ENCODE data around the gene IGFLR1. TPM values are rescaled to one million over a fixed set of nuclear protein-coding genes. Genes with fewer than 3 reads are reported as not detected.

Gene IGFLR1
- total RNA-seq, 1 experiment from 2014 or later, result 9.9 TPM

GRCh38 chr19:35750167-35750566 lies 7.9 kb upstream of the IGFLR1 start:
- TF ChIP-seq OVOL2 (CRISPR knock-in tag; IDR thresholded peaks at IDR 0.05; ENCODE audit: borderline replicate concordance), result no peak
- TF ChIP-seq E2F1 (CRISPR knock-in tag; IDR thresholded peaks at IDR 0.05), result no peak
- no peak for TF ChIP-seq NR2C2 (CRISPR knock-in tag; IDR thresholded peaks at IDR 0.05)
- no peak for TF ChIP-seq PREB (CRISPR knock-in tag; IDR thresholded peaks at IDR 0.05; ENCODE audit: borderline replicate concordance)
- TF ChIP-seq GABPB1 (CRISPR knock-in tag; IDR thresholded peaks at IDR 0.05), result no peak
- TF ChIP-seq JUN (CRISPR knock-in tag; IDR thresholded peaks at IDR 0.05), result no peak
- TF ChIP-seq GRHL2 (CRISPR knock-in tag; IDR thresholded peaks at IDR 0.05; ENCODE audit: insufficient replicate concordance, severe bottlenecking), result no peak
- TF ChIP-seq CDX4 (CRISPR knock-in tag; IDR thresholded peaks at IDR 0.05; ENCODE audit: borderline replicate concordance), result no peak
- no peak for TF ChIP-seq MLX (CRISPR knock-in tag; IDR thresholded peaks at IDR 0.05)
- Mint-ChIP-seq H3K27me3 (ENCODE audit: low read depth) (peaks cover 6% of the 10 kb centered on the region), H3K4me3 (peak overlapping the region; percentile 33; the same call in 1 of the 2 replicates), H3K27ac (no peak overlapping the region), H3K36me3 (no peaks in the 10 kb centered on the region), H3K9me3 (no peaks in the 10 kb centered on the region), H3K4me1 (peaks cover 18% of the 10 kb centered on the region)
- ATAC-seq (no peak), DNase-seq (ENCODE audit: low spot score) (no peak)
- ChIA-PET CTCF (interaction anchor here (1.1 kb wide), 1 partner anchor 34 kb away, joined by 3 read pairs; no protein-coding TSS in a partner anchor), POLR2A (no interaction called here)

- no peaks in the 10 kb centered on the region for H3K9me3 Mint-ChIP-seq
- ChIA-PET CTCF (interaction anchor here (0.7 to 2.2 kb wide), 26 partner anchors 8 to 704 kb away, joined by 3 to 23 read pairs (median 4); partner anchors contain the start of genes KIRREL2 and THAP8), POLR2A (interaction anchor here (0.5 to 1.2 kb wide), 6 partner anchors 9 to 136 kb away, joined by 3 to 11 read pairs (median 4); partner anchors contain the start of genes COX6B1, HSPB6 and PROSER3)
- no peaks in the 10 kb centered on the region for H3K36me3 Mint-ChIP-seq
- DNase-seq (ENCODE audit: low spot score) (peak; percentile 99), ATAC-seq (peak; percentile 84)
- H3K27ac Mint-ChIP-seq, result peak within 1 kb of the TSS; percentile 85
- peaks cover 21% of the 10 kb centered on the region for H3K4me1 Mint-ChIP-seq
- H3K27me3 Mint-ChIP-seq (ENCODE audit: low read depth), result no peaks in the 10 kb centered on the region; the same call in 1 of the 2 replicates
- H3K4me3 Mint-ChIP-seq, result peak within 1 kb of the TSS; percentile 96
- TF ChIP-seq ERG (CRISPR knock-in tag; IDR thresholded peaks at IDR 0.05), result no peak
- TF ChIP-seq ATF1 (CRISPR knock-in tag; IDR thresholded peaks at IDR 0.05), result no peak
- TF ChIP-seq USF2 (CRISPR knock-in tag; IDR thresholded peaks at IDR 0.05), result peak; percentile 34; the same call in 1 of the 2 replicates
- no peak for TF ChIP-seq FOXJ3 (CRISPR knock-in tag; IDR thresholded peaks at IDR 0.05; ENCODE audit: borderline replicate concordance)
- peak; percentile 37; the same call in 1 of the 2 replicates for TF ChIP-seq PRDM15 (CRISPR knock-in tag; IDR thresholded peaks at IDR 0.05)
- no peak for TF ChIP-seq CREM (CRISPR knock-in tag; IDR thresholded peaks at IDR 0.05)
- no peak for TF ChIP-seq ZNF317 (CRISPR knock-in tag; IDR thresholded peaks at IDR 0.05; ENCODE audit: borderline replicate concordance, low read depth)
- no peak for TF ChIP-seq JUN (CRISPR knock-in tag; IDR thresholded peaks at IDR 0.05)
- TF ChIP-seq MXD4 (CRISPR knock-in tag; IDR thresholded peaks at IDR 0.05; ENCODE audit: borderline replicate concordance), result no peak
- TF ChIP-seq GABPB1 (CRISPR knock-in tag; IDR thresholded peaks at IDR 0.05), result peak; percentile 77
- TF ChIP-seq NFYB (CRISPR knock-in tag; conservative IDR thresholded peaks at IDR 0.05; ENCODE audit: low read depth), result peak; percentile 89
- TF ChIP-seq NR2C2 (CRISPR knock-in tag; IDR thresholded peaks at IDR 0.05), result 0 out of 2 replicates have a peak, but pooled peaks have one; percentile 54
- TF ChIP-seq HMGA2 (CRISPR knock-in tag; IDR thresholded peaks at IDR 0.05), result no peak
- TF ChIP-seq IRF2 (CRISPR knock-in tag; IDR thresholded peaks at IDR 0.05; ENCODE audit: borderline replicate concordance, low read depth), result no peak
- no peak for TF ChIP-seq OVOL2 (CRISPR knock-in tag; IDR thresholded peaks at IDR 0.05; ENCODE audit: borderline replicate concordance)
- TF ChIP-seq ETV6 (CRISPR knock-in tag; IDR thresholded peaks at IDR 0.05), result peak; percentile 52; the same call in 1 of the 2 replicates
Observed at GRCh38 chr19:35748106-35749020, 6.1 kb upstream of the IGFLR1 start, which contains the start of gene LIN37. TSS of gene LIN37 (plus strand) at chr19:35748576. CDS start at chr19:35748725, 149 bp downstream.
